ENCODE data around the gene LDLRAD4. TPM values are rescaled to one million over a fixed set of nuclear protein-coding genes. Genes with fewer than 3 reads are reported as not detected.
A peak's percentile ranks its signal among the peaks of the same experiment; 100 is the strongest.

LDLRAD4 gene
- total and polyA plus RNA-seq, 2 experiments from 2014 or later = 0.73 to 1.9 TPM

- no peak for ATAC-seq
- H3K27ac Mint-ChIP-seq = no peak overlapping the region
- no peaks in the 10 kb centered on the region for H4K20me1 ChIP-seq (replicated peaks; ENCODE audit: insufficient read depth)
- peaks cover 19% of the 10 kb centered on the region for H3K4me1 ChIP-seq (ENCODE audit: insufficient read depth)
- peak overlapping the region; percentile 18; the same call in 1 of the 2 replicates for H2AFZ ChIP-seq
- H3K27me3 ChIP-seq (ENCODE audit: insufficient read depth) = no peaks in the 10 kb centered on the region
- no peaks in the 10 kb centered on the region for H3K79me2 ChIP-seq (replicated peaks; ENCODE audit: insufficient read depth)
- peaks cover 19% of the 10 kb centered on the region for H3K36me3 Mint-ChIP-seq (ENCODE audit: low read depth)
- no peak overlapping the region for H3K27ac ChIP-seq (ENCODE audit: low read depth)
- H3F3A ChIP-seq (replicated peaks; ENCODE audit: low read depth) = no peaks in the 10 kb centered on the region
- no peak overlapping the region for H3K4me3 Mint-ChIP-seq
- DNase-seq (ENCODE audit: low spot score) = no peak
- no peak overlapping the region for H3K4me2 ChIP-seq
- no peaks in the 10 kb centered on the region for H3K9me2 ChIP-seq (ENCODE audit: insufficient read depth)
- peaks cover 29% of the 10 kb centered on the region for H3K27me3 Mint-ChIP-seq (ENCODE audit: insufficient read depth, low read depth, poor library complexity)
- TF ChIP-seq CTCF (conservative IDR thresholded peaks at IDR 0.05; ENCODE audit: low read depth in 2 of 2) (no peak), POLR2AphosphoS5 (IDR thresholded peaks at IDR 0.05; ENCODE audit: low read depth) (no peak), ZNF331 (CRISPR knock-in tag; IDR thresholded peaks at IDR 0.05; ENCODE audit: low read depth) (no peak), ZNF114 (CRISPR knock-in tag; IDR thresholded peaks at IDR 0.05) (no peak), REST (IDR thresholded peaks at IDR 0.05; ENCODE audit: unreplicated experiment) (no peak), NANOG (IDR thresholded peaks at IDR 0.05; ENCODE audit: borderline replicate concordance) (no peak), ZNF462 (CRISPR knock-in tag; IDR thresholded peaks at IDR 0.05) (no peak), JUNB (IDR thresholded peaks at IDR 0.05; ENCODE audit: unreplicated experiment) (no peak), EZH2phosphoT487 (IDR thresholded peaks at IDR 0.05; ENCODE audit: unreplicated experiment) (no peak), ETS1 (IDR thresholded peaks at IDR 0.05) (no peak), EZH2 (IDR thresholded peaks at IDR 0.05; ENCODE audit: low read depth, unreplicated experiment) (no peak), STAT1 (IDR thresholded peaks at IDR 0.05; ENCODE audit: unreplicated experiment) (no peak), CREB1 (CRISPR knock-in tag; IDR thresholded peaks at IDR 0.05; ENCODE audit: low read depth) (no peak)
- no peak overlapping the region for H3K4me3 ChIP-seq
- peaks cover 23% of the 10 kb centered on the region for H3K9me3 Mint-ChIP-seq
- peaks cover 33% of the 10 kb centered on the region for H3K4me1 Mint-ChIP-seq
- no peaks in the 10 kb centered on the region for H3K36me3 ChIP-seq (ENCODE audit: insufficient read depth)
Observed at GRCh38 chr18:13502585-13502984, 284.0 kb downstream of the LDLRAD4 start.

Measured in GM23338 (cell line).